ENCODE data around the gene PDE1A. TPM values are rescaled to one million over a fixed set of nuclear protein-coding genes. Genes with fewer than 3 reads are reported as not detected.

The PDE1A gene
- total and polyA plus RNA-seq, 12 donors, result 4.0 to 17.4 (median 5.8) TPM

GRCh38 chr2:182298456-182298855, 128.4 kb downstream of the PDE1A start:
- H3K4me3 ChIP-seq, result no peak overlapping the region
- intact Hi-C loops (cut with DNase I), result no loop called here

GRCh38 chr2:182291296-182291695, 135.5 kb downstream of the PDE1A start:
- H3K9me3 ChIP-seq (replicated peaks in 1 of 3), result no peaks in the 10 kb centered on the region
- TF ChIP-seq, protein P1, sequence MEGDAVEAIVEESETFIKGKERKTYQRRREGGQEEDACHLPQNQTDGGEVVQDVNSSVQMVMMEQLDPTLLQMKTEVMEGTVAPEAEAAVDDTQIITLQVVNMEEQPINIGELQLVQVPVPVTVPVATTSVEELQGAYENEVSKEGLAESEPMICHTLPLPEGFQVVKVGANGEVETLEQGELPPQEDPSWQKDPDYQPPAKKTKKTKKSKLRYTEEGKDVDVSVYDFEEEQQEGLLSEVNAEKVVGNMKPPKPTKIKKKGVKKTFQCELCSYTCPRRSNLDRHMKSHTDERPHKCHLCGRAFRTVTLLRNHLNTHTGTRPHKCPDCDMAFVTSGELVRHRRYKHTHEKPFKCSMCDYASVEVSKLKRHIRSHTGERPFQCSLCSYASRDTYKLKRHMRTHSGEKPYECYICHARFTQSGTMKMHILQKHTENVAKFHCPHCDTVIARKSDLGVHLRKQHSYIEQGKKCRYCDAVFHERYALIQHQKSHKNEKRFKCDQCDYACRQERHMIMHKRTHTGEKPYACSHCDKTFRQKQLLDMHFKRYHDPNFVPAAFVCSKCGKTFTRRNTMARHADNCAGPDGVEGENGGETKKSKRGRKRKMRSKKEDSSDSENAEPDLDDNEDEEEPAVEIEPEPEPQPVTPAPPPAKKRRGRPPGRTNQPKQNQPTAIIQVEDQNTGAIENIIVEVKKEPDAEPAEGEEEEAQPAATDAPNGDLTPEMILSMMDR (IDR thresholded peaks at IDR 0.05), result no peak
- no peak for TF ChIP-seq POLR2A (IDR thresholded peaks at IDR 0.05)
- H3K36me3 ChIP-seq (replicated peaks in 1 of 2), result no peaks in the 10 kb centered on the region
- H3K27me3 ChIP-seq, result no peaks in the 10 kb centered on the region
- H3K4me1 ChIP-seq (replicated peaks in 1 of 2), result no peaks in the 10 kb centered on the region
- DNase-seq, result no peak
- intact Hi-C loops (cut with DNase I), result no loop called here
- no peak overlapping the region for H3K27ac ChIP-seq
- 54 to 63% (median 60%) methylated on average over 1 of the region's 1 CpG for WGBS, 4 donors
- no peak overlapping the region for H3K4me3 ChIP-seq

More at GRCh38 chr2:182298456-182298855, 128.4 kb downstream of the PDE1A start:
- H3K4me1 ChIP-seq (replicated peaks in 1 of 2), result no peaks in the 10 kb centered on the region
- TF ChIP-seq, protein P1 (IDR thresholded peaks at IDR 0.05), result no peak
- no peak for TF ChIP-seq POLR2A (IDR thresholded peaks at IDR 0.05)
- DNase-seq, result no peak
- H3K27ac ChIP-seq, result no peak overlapping the region
- H3K27me3 ChIP-seq, result no peaks in the 10 kb centered on the region
- no peaks in the 10 kb centered on the region for H3K9me3 ChIP-seq (replicated peaks in 1 of 3)
- 73 to 81% (median 79%) methylated on average over 4 of the region's 4 CpGs for WGBS, 4 donors
- no peaks in the 10 kb centered on the region for H3K36me3 ChIP-seq (replicated peaks in 1 of 2)

DNA sequence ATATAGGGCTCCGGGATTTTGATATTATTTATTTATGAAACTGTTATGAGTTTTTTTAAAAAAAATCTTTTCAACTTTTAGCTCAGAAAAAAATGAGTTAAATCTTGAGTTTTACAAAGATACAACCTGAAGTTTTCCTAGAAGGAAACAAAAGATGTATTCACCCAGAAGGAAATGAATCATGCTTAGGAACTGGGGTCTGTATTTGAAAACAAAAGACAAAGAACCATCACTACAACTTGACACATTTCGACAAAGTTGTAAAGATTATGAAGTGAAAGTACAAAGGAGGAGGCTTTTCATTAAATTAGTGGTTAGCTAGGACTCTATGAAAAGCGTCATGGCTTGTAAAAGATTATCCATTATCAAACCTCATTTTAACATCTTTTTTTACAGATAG, 143.3 kb downstream of the PDE1A start:
- H3K9me3 ChIP-seq (replicated peaks in 1 of 3), result no peaks in the 10 kb centered on the region
- intact Hi-C loops (cut with DNase I), result no loop called here
- no peak overlapping the region for H3K27ac ChIP-seq
- DNase-seq, result no peak
- WGBS, 4 donors, result 68 to 74% (median 72%) methylated on average over 3 of the region's 3 CpGs
- no peak overlapping the region for H3K4me3 ChIP-seq
- TF ChIP-seq, protein P1 (IDR thresholded peaks at IDR 0.05), result no peak
- no peak for TF ChIP-seq POLR2A (IDR thresholded peaks at IDR 0.05)
- H3K36me3 ChIP-seq (replicated peaks in 1 of 2), result no peaks in the 10 kb centered on the region
- H3K4me1 ChIP-seq (replicated peaks in 1 of 2), result no peaks in the 10 kb centered on the region
- no peaks in the 10 kb centered on the region for H3K27me3 ChIP-seq

GRCh38 chr2:182281276-182281675, 145.6 kb downstream of the PDE1A start:
- whole genome bisulfite sequencing, 4 donors, result 46 to 69% (median 61%) methylated on average over 3 of the region's 3 CpGs
- Histone ChIP-seq H3K4me3 (no peak overlapping the region), H3K27ac (no peak overlapping the region), H3K27me3 (no peaks in the 10 kb centered on the region), H3K36me3 (replicated peaks in 1 of 2) (no peaks in the 10 kb centered on the region), H3K4me1 (replicated peaks in 1 of 2) (no peaks in the 10 kb centered on the region), H3K9me3 (replicated peaks in 1 of 3) (no peaks in the 10 kb centered on the region)
- intact Hi-C loops (cut with DNase I), result no loop called here
- TF ChIP-seq, protein P1 (IDR thresholded peaks at IDR 0.05), result no peak
- TF ChIP-seq POLR2A (IDR thresholded peaks at IDR 0.05), result no peak
- no peak for DNase-seq

Data from adrenal gland (tissue), 12 donors.